HEK293 (cell line): ENCODE data around the gene RAB11A.

Experiments
- CTCF ChIA-PET: fragments of 350-600 bp; formaldehyde crosslinking; extraction: SDS; loops from one replicate; lab custom pipeline; 2021; ENCODE audit warnings: antibody characterized with exemption; lab: Yijun Ruan, JAX
- POLR2A ChIA-PET: fragments of 300-600 bp; formaldehyde crosslinking; extraction: SDS; loops from one replicate; lab custom pipeline; 2020; ENCODE audit warnings: antibody characterized with exemption, inconsistent platforms; lab: Yijun Ruan, JAX
- H3K27ac ChIP-seq: fragments of 200-500 bp; sonication (Bioruptor generic); 2 replicates; pipeline ENCODE4 v1.5.1; 2014; ENCODE audit warnings: low read depth, low read length, control low read depth, inconsistent platforms; ENCODE audit errors: extremely low read depth
- H3K36me3 ChIP-seq, 2 experiments: fragments of 200-500 bp in 1 of 2; sonication (Bioruptor generic) in 1 of 2; 1 replicate in 1 of 2; 2 replicates in 1 of 2; pipeline ENCODE4 v1.5.1; 2014 to 2017; ENCODE audit warnings: inconsistent platforms in 2 of 2, low read length in 2 of 2; ENCODE audit not compliant: control insufficient read depth in 2 of 2, insufficient read depth in 1 of 2
- H3K4me1 ChIP-seq: fragments of 200-500 bp; sonication (Bioruptor generic); 2 replicates; pipeline ENCODE4 v1.5.1; 2014; ENCODE audit warnings: mild to moderate bottlenecking, low read length, inconsistent platforms; ENCODE audit not compliant: control insufficient read depth, insufficient read depth
- H3K4me3 ChIP-seq: 2 replicates; pipeline ENCODE4 v1.5.1; 2011; ENCODE audit warnings: low read depth, mild to moderate bottlenecking, control low read depth, low read length, moderate library complexity
- H3K9me3 ChIP-seq: fragments of 200-500 bp; sonication (Bioruptor generic); 2 replicates; pipeline ENCODE4 v1.5.1; 2014; ENCODE audit warnings: low read depth, low read length, inconsistent platforms; ENCODE audit not compliant: control insufficient read depth, insufficient read depth
- PBX3 ChIP-seq: sonication (generic); formaldehyde crosslinking; IDR thresholded peaks from 2 replicates; pipeline ENCODE4 v1.8.1; 2022; ENCODE audit warnings: mild to moderate bottlenecking, moderate library complexity, missing genetic modification reagents
- PRDM6 ChIP-seq: fragments of 450-650 bp; formaldehyde crosslinking; IDR thresholded peaks from 2 replicates; pipeline ENCODE4 v1.5.1; 2017; ENCODE audit warnings: missing biosample characterization, missing genetic modification characterization
- RBAK ChIP-seq: fragments of 450-650 bp; formaldehyde crosslinking; IDR thresholded peaks from 2 replicates; pipeline ENCODE4 v1.5.1; 2016; ENCODE audit warnings: missing biosample characterization, missing genetic modification characterization
- SETDB1 ChIP-seq: IDR thresholded peaks from one replicate; pipeline ENCODE4 v1.6.1; 2017; ENCODE audit warnings: mild to moderate bottlenecking, low read length, moderate library complexity, mixed read lengths; ENCODE audit not compliant: insufficient read length
- WT1 ChIP-seq: fragments of 450-650 bp; formaldehyde crosslinking; IDR thresholded peaks from 2 replicates; pipeline ENCODE4 v1.5.1; 2016; ENCODE audit warnings: missing biosample characterization, missing genetic modification characterization
- YY2 ChIP-seq: fragments of 450-650 bp; formaldehyde crosslinking; IDR thresholded peaks from 2 replicates; pipeline ENCODE4 v1.5.1; 2016; ENCODE audit warnings: missing biosample characterization, missing genetic modification characterization
- ZBTB17 ChIP-seq: fragments of 450-650 bp; formaldehyde crosslinking; IDR thresholded peaks from 2 replicates; pipeline ENCODE4 v1.5.1; 2016; ENCODE audit warnings: missing biosample characterization, missing genetic modification characterization
- ZBTB21 ChIP-seq: fragments of 450-650 bp; formaldehyde crosslinking; IDR thresholded peaks from 2 replicates; pipeline ENCODE4 v1.5.1; 2017; ENCODE audit warnings: missing biosample characterization, missing genetic modification characterization
- ZFHX2 ChIP-seq: fragments of 450-650 bp; formaldehyde crosslinking; conservative IDR thresholded peaks from 2 replicates; pipeline ENCODE4 v1.5.1; 2016; ENCODE audit warnings: missing biosample characterization, missing genetic modification characterization
- ZFP69B ChIP-seq: fragments of 450-650 bp; formaldehyde crosslinking; IDR thresholded peaks from 2 replicates; pipeline ENCODE4 v1.5.1; 2016; ENCODE audit warnings: missing biosample characterization, missing genetic modification characterization
- ZNF114 ChIP-seq: fragments of 450-650 bp; formaldehyde crosslinking; IDR thresholded peaks from 2 replicates; pipeline ENCODE4 v1.5.0; 2017; ENCODE audit warnings: missing biosample characterization, missing genetic modification characterization
- ZNF146 ChIP-seq: fragments of 450-650 bp; formaldehyde crosslinking; IDR thresholded peaks from 2 replicates; pipeline ENCODE4 v1.5.1; 2016; ENCODE audit warnings: missing biosample characterization, missing genetic modification characterization
- ZNF157 ChIP-seq: fragments of 450-650 bp; formaldehyde crosslinking; IDR thresholded peaks from 2 replicates; pipeline ENCODE4 v1.5.1; 2016; ENCODE audit warnings: missing biosample characterization, missing genetic modification characterization
- ZNF266 ChIP-seq: fragments of 450-650 bp; formaldehyde crosslinking; IDR thresholded peaks from 2 replicates; pipeline ENCODE4 v1.5.1; 2016; ENCODE audit warnings: missing biosample characterization, missing genetic modification characterization, low read depth
- ZNF324 ChIP-seq: fragments of 450-650 bp; formaldehyde crosslinking; IDR thresholded peaks from 2 replicates; pipeline ENCODE4 v1.5.1; 2016; ENCODE audit warnings: missing biosample characterization, missing genetic modification characterization
- ZNF354C ChIP-seq: fragments of 450-650 bp; formaldehyde crosslinking; IDR thresholded peaks from 2 replicates; pipeline ENCODE4 v1.5.1; 2016; ENCODE audit warnings: missing biosample characterization, missing genetic modification characterization, low read depth, borderline replicate concordance
- ZNF404 ChIP-seq: fragments of 450-650 bp; formaldehyde crosslinking; IDR thresholded peaks from 2 replicates; pipeline ENCODE4 v1.5.1; 2017; ENCODE audit warnings: missing biosample characterization, missing genetic modification characterization
- ZNF558 ChIP-seq: fragments of 450-650 bp; formaldehyde crosslinking; IDR thresholded peaks from 2 replicates; pipeline ENCODE4 v1.5.1; 2016; ENCODE audit warnings: missing biosample characterization, missing genetic modification characterization
- ZNF701 ChIP-seq: fragments of 450-650 bp; formaldehyde crosslinking; IDR thresholded peaks from 2 replicates; pipeline ENCODE4 v1.5.1; 2016; ENCODE audit warnings: missing biosample characterization, missing genetic modification characterization
- ZXDB ChIP-seq: fragments of 450-650 bp; formaldehyde crosslinking; IDR thresholded peaks from 2 replicates; pipeline ENCODE4 v1.5.1; 2016; ENCODE audit warnings: missing biosample characterization, missing genetic modification characterization
- TF ChIP-seq, protein P1 (sequence below): IDR thresholded peaks from 2 replicates; pipeline ENCODE4 v1.6.1; 2011; ENCODE audit warnings: mild to moderate bottlenecking, low read depth, low read length, borderline replicate concordance
- TF ChIP-seq, protein P2 (sequence below): fragments of 450-650 bp; formaldehyde crosslinking; IDR thresholded peaks from 2 replicates; pipeline ENCODE4 v1.5.1; 2016; ENCODE audit warnings: missing biosample characterization, missing genetic modification characterization
- TF ChIP-seq, protein P3 (sequence below): fragments of 450-650 bp; formaldehyde crosslinking; IDR thresholded peaks from 2 replicates; pipeline ENCODE4 v1.5.1; 2016; ENCODE audit warnings: missing biosample characterization, missing genetic modification characterization

RAB11A gene

GRCh38 chr15:65839985-65840384, 29.3 kb upstream of the RAB11A start:
- Histone ChIP-seq H3K4me3 (no peak overlapping the region), H3K36me3 (no peaks in the 10 kb centered on the region), H3K27ac (no peak overlapping the region), H3K9me3 (no peaks in the 10 kb centered on the region; the same call in 1 of the 2 replicates), H3K4me1 (no peaks in the 10 kb centered on the region)
- no peak for TF ChIP-seq ZNF266 (tag by site-specific recombination)
- TF ChIP-seq PRDM6 (tag by site-specific recombination): no peak
- no peak for TF ChIP-seq ZXDB
- TF ChIP-seq ZNF404 (tag by site-specific recombination): no peak
- no peak for TF ChIP-seq ZFP69B (tag by site-specific recombination)
- TF ChIP-seq WT1: no peak
- no peak for TF ChIP-seq ZNF157
- TF ChIP-seq, protein P1, sequence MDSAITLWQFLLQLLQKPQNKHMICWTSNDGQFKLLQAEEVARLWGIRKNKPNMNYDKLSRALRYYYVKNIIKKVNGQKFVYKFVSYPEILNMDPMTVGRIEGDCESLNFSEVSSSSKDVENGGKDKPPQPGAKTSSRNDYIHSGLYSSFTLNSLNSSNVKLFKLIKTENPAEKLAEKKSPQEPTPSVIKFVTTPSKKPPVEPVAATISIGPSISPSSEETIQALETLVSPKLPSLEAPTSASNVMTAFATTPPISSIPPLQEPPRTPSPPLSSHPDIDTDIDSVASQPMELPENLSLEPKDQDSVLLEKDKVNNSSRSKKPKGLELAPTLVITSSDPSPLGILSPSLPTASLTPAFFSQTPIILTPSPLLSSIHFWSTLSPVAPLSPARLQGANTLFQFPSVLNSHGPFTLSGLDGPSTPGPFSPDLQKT: no peak
- TF ChIP-seq ZNF354C (tag by site-specific recombination): no peak
- no peak for TF ChIP-seq RBAK (tag by site-specific recombination)
- no peak for TF ChIP-seq ZNF324 (tag by site-specific recombination)
- TF ChIP-seq SETDB1: no peak
- CTCF ChIA-PET: interaction anchor here (0.6 to 7.2 kb wide), 4 partner anchors 16 to 250 kb away, joined by 3 to 34 read pairs (median 4); no protein-coding TSS in a partner anchor
- POLR2A ChIA-PET: no interaction called here

DNA sequence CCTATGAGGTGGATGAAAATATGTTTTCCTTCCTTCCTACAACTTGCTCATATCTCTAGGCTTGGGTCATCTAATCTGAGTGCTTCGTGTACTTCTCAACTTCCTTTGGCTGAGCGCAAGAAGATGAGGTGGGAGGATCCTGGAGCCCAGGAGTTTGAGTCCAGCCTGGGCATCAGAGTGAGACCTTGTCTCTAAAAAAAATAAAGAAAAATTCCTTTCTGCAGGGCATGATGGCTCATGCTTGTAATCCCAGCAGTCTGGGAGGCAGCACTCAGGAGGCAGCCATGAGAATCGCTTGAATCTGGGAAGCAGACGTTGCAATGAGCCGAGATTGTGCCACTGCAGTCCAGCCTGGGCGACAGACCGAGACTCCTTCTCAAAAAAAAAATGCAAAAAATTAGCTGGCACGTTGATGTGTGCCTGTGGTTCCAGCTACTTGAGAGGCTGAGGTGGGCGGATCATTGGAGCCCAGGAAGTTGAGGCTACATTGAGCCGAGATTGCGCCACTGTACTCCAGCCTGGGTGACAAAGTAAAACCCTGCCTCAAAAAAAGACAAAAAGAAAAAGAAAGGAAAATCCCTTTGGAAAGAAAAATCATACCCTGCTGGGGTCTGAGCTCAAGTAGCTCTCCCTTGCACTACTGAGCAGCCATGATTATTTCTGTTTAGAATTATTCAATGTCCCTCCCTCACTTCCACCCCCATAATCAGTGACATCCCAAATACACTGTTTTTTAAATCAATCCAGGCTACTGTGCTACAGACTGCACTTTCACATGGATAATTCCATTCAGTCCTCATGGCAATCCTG, 28.0 kb upstream of the RAB11A start:
- H3K36me3 ChIP-seq: no peaks in the 10 kb centered on the region
- no peaks in the 10 kb centered on the region; the same call in 1 of the 2 replicates for H3K9me3 ChIP-seq
- H3K4me1 ChIP-seq: no peaks in the 10 kb centered on the region
- H3K4me3 ChIP-seq: no peak overlapping the region; the same call in 1 of the 2 replicates
- CTCF ChIA-PET: interaction anchor here (0.6 to 7.2 kb wide), 5 partner anchors 9 to 202 kb away, joined by 4 to 34 read pairs (median 5); no protein-coding TSS in a partner anchor
- POLR2A ChIA-PET: no interaction called here
- H3K27ac ChIP-seq: peak overlapping the region; percentile 27; the same call in 1 of the 2 replicates
- no peak for TF ChIP-seq ZBTB21 (tag by site-specific recombination)
- TF ChIP-seq ZFHX2 (tag by site-specific recombination): peak; percentile 72
- TF ChIP-seq ZNF558 (tag by site-specific recombination): no peak
- TF ChIP-seq ZNF701 (tag by site-specific recombination): no peak
- peak; percentile 83 for TF ChIP-seq ZBTB17 (tag by site-specific recombination)
- TF ChIP-seq PBX3 (CRISPR knock-in tag): no peak
- no peak for TF ChIP-seq ZNF157
- no peak for TF ChIP-seq ZNF114 (tag by site-specific recombination)
- TF ChIP-seq, protein P2, sequence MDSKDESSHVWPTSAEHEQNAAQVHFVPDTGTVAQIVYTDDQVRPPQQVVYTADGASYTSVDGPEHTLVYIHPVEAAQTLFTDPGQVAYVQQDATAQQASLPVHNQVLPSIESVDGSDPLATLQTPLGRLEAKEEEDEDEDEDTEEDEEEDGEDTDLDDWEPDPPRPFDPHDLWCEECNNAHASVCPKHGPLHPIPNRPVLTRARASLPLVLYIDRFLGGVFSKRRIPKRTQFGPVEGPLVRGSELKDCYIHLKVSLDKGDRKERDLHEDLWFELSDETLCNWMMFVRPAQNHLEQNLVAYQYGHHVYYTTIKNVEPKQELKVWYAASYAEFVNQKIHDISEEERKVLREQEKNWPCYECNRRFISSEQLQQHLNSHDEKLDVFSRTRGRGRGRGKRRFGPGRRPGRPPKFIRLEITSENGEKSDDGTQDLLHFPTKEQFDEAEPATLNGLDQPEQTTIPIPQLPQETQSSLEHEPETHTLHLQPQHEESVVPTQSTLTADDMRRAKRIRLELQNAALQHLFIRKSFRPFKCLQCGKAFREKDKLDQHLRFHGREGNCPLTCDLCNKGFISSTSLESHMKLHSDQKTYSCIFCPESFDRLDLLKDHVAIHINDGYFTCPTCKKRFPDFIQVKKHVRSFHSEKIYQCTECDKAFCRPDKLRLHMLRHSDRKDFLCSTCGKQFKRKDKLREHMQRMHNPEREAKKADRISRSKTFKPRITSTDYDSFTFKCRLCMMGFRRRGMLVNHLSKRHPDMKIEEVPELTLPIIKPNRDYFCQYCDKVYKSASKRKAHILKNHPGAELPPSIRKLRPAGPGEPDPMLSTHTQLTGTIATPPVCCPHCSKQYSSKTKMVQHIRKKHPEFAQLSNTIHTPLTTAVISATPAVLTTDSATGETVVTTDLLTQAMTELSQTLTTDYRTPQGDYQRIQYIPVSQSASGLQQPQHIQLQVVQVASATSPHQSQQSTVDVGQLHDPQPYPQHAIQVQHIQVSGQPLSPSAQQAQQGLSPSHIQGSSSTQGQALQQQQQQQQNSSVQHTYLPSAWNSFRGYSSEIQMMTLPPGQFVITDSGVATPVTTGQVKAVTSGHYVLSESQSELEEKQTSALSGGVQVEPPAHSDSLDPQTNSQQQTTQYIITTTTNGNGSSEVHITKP (tag by site-specific recombination): peak; percentile 99
- TF ChIP-seq ZNF146 (tag by site-specific recombination): no peak
- TF ChIP-seq, protein P3, sequence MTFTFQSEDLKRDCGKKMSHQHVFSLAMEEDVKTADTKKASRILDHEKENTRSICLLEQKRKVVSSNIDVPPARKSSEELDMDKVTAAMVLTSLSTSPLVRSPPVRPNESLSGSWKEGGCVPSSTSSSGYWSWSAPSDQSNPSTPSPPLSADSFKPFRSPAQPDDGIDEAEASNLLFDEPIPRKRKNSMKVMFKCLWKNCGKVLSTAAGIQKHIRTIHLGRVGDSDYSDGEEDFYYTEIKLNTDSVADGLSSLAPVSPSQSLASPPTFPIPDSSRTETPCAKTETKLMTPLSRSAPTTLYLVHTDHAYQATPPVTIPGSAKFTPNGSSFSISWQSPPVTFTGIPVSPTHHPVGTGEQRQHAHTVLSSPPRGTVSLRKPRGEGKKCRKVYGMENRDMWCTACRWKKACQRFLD (tag by site-specific recombination): no peak
- 0 out of 2 replicates have a peak, but pooled peaks have one; percentile 17 for TF ChIP-seq YY2 (tag by site-specific recombination)
